SK-N-MC (cell line): ENCODE results near the gene ADCY2.

ENCODE experiments used
- DNase-seq: peaks from one replicate; pipeline ENCODE4 v3.0.0-alpha.2; 2011; ENCODE audit warnings: low read depth, low spot score
- H3K27ac ChIP-seq: fragments of 200-600 bp; sonication (generic); 2 replicates; pipeline ENCODE4 v1.5.1; 2016; ENCODE audit warnings: mixed run types
- H3K36me3 ChIP-seq: fragments of 200-600 bp; sonication (generic); 2 replicates; pipeline ENCODE4 v1.6.1; 2017; ENCODE audit warnings: antibody characterized with exemption, low read length, mixed read lengths; ENCODE audit not compliant: insufficient read depth
- H3K4me3 ChIP-seq: fragments of 200-600 bp; sonication (generic); 2 replicates; pipeline ENCODE4 v1.5.1; 2016
- H3K9ac ChIP-seq: fragments of 200-600 bp; sonication (generic); 2 replicates; pipeline ENCODE4 v1.8.0; 2017; ENCODE audit warnings: mixed run types, mixed read lengths; ENCODE audit not compliant: insufficient read length
- H3K9me3 ChIP-seq: fragments of 200-600 bp; sonication (generic); 2 replicates; pipeline ENCODE4 v1.6.1; 2017; ENCODE audit warnings: low read depth, mild to moderate bottlenecking, antibody characterized with exemption, low read length, moderate library complexity, mixed read lengths
- EZH2 ChIP-seq: fragments of 200-600 bp; sonication (generic); IDR thresholded peaks from one replicate; pipeline ENCODE4 v1.6.1; 2017; ENCODE audit warnings: antibody characterized with exemption
- FOXP2 ChIP-seq: optimal IDR thresholded peaks from 2 replicates; pipeline ENCODE3; 2011; ENCODE audit warnings: mild to moderate bottlenecking, moderate library complexity; ENCODE audit not compliant: insufficient read depth; ENCODE audit errors: extremely low read length, control extremely low read depth
- POLR2AphosphoS5 ChIP-seq: IDR thresholded peaks from 2 replicates; pipeline ENCODE4 v1.6.1; 2012; ENCODE audit warnings: mild to moderate bottlenecking, low read depth, low read length, borderline replicate concordance

Gene ADCY2

DNA sequence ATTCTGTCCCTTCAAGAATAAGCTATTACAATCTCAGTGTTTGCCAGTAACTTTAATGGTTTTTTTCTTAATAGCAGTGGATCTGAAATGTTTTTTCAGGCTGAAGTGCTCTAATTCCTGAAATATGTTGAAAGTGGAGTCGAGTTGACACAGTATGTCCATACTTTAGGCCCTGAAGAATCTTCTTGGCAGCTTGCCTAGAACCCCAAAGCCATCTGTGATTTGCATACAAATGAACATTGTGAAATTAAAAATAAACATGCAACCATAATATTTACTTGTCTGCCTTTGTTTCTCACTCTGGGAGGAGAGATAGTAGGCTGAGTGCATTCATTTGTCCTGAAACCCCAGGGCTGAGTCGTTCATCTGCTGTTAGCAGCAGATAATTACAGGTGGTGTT lies 152.7 kb downstream of the ADCY2 start:
- Histone ChIP-seq H3K36me3 (no peaks in the 10 kb centered on the region), H3K9me3 (no peaks in the 10 kb centered on the region), H3K4me3 (no peak overlapping the region), H3K27ac (no peak overlapping the region), H3K9ac (no peak overlapping the region)
- TF ChIP-seq POLR2AphosphoS5 (no peak), FOXP2 (no peak), EZH2 (no peak)
- no peak for DNase-seq

DNA sequence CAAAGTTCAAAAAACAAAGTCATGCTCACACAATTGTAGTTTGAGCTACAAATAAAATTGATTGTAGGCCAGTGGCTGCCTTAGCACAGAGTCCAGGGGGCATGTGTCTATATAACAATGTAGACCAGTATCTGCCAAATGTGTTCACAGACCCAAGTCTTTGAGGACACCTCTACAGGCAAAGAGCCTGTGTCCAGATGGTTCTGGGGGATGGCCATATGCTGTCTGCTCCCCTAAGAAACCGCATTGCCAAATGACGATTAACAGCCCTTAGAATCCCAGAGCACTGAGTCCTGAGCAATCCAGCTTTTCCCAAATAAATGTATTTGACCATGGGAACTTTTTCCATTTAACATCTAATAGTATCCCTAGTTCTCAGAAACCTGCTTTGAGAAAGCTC lies 169.6 kb downstream of the ADCY2 start:
- no peak for DNase-seq
- no peak overlapping the region for H3K27ac ChIP-seq
- no peaks in the 10 kb centered on the region for H3K36me3 ChIP-seq
- H3K9me3 ChIP-seq: no peaks in the 10 kb centered on the region
- no peak for TF ChIP-seq EZH2
- no peak for TF ChIP-seq POLR2AphosphoS5
- TF ChIP-seq FOXP2: no peak
- no peak overlapping the region for H3K4me3 ChIP-seq
- no peak overlapping the region for H3K9ac ChIP-seq

DNA sequence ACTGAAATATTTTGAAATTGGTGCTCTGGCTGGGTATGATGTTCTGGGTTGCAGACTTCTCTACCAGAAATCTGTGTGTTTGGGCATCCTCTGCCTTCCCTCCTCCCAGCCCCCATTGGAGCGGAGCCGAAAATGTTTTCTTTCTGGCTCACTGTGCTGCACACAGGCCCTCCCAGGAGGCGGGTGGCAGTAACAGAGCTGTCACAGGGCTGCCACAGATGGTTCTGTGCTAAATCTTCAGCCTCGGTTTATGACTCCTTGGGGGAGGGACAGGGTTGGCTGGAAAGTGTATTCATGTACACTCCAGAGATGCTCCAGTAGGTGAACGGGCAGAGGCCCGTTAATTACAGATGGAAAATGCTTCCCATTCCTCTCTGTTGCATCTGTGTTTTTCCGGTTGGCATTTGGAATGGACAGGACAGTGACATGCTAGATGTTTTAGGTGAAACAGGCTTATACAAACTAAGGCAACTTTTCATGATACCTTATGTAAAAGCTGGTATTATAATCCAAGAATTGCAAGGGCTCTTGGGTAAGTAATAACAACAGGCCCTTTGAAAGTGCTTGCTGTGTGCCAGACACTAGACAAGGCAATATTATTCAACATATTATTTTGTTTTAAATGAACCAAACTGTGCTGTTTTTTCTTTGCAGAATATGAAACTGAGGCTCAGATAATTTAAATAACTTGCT lies 180.2 kb downstream of the ADCY2 start:
- no peak overlapping the region for H3K4me3 ChIP-seq
- no peak for TF ChIP-seq EZH2
- no peak for TF ChIP-seq FOXP2
- TF ChIP-seq POLR2AphosphoS5: no peak
- H3K9ac ChIP-seq: no peak overlapping the region
- no peak overlapping the region for H3K27ac ChIP-seq
- H3K9me3 ChIP-seq: no peaks in the 10 kb centered on the region
- no peak for DNase-seq
- H3K36me3 ChIP-seq: no peaks in the 10 kb centered on the region

DNA sequence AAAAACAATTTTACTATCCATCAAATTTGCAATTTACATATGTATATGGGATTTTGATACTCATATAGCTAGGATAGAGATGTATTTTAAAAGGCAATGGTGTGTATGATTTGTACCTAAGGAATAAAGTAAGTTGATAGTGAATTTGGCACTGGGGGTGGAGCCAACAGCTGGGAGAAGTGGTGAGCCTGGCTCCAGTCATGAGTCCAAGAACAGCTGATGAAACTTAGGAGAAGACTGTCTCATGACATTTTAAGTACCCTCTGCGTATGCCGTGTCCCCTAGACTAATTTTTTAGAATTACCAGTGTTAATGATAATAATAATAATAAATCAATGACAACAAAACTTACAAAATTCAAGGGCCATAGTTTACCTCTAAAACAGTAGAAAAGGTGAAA lies 181.4 kb downstream of the ADCY2 start:
- Histone ChIP-seq H3K27ac (no peak overlapping the region), H3K9me3 (no peaks in the 10 kb centered on the region), H3K4me3 (no peak overlapping the region), H3K36me3 (no peaks in the 10 kb centered on the region), H3K9ac (no peak overlapping the region)
- DNase-seq: no peak
- TF ChIP-seq POLR2AphosphoS5 (no peak), FOXP2 (no peak), EZH2 (no peak)

GRCh38 chr5:7578071-7578470 lies 182.1 kb downstream of the ADCY2 start:
- no peak overlapping the region for H3K4me3 ChIP-seq

GRCh38 chr5:7584749-7585148 lies 188.8 kb downstream of the ADCY2 start:
- TF ChIP-seq EZH2 (no peak), FOXP2 (no peak), POLR2AphosphoS5 (no peak)
- Histone ChIP-seq H3K9me3 (no peaks in the 10 kb centered on the region), H3K4me3 (no peak overlapping the region)

More at GRCh38 chr5:7578071-7578470, 182.1 kb downstream of the ADCY2 start:
- Histone ChIP-seq H3K36me3 (no peaks in the 10 kb centered on the region), H3K27ac (no peak overlapping the region), H3K9me3 (no peaks in the 10 kb centered on the region), H3K9ac (no peak overlapping the region)
- no peak for TF ChIP-seq EZH2
- DNase-seq: no peak

GRCh38 chr5:7585807-7586206 lies 189.9 kb downstream of the ADCY2 start:
- Histone ChIP-seq H3K27ac (no peak overlapping the region), H3K4me3 (no peak overlapping the region), H3K9me3 (no peaks in the 10 kb centered on the region), H3K36me3 (no peaks in the 10 kb centered on the region), H3K9ac (no peak overlapping the region)
- DNase-seq: no peak
- TF ChIP-seq EZH2: no peak
- no peak for TF ChIP-seq POLR2AphosphoS5
- TF ChIP-seq FOXP2: no peak

More at GRCh38 chr5:7584749-7585148, 188.8 kb downstream of the ADCY2 start:
- no peak for DNase-seq
- H3K27ac ChIP-seq: no peak overlapping the region
- H3K9ac ChIP-seq: no peak overlapping the region
- H3K36me3 ChIP-seq: no peaks in the 10 kb centered on the region

DNA sequence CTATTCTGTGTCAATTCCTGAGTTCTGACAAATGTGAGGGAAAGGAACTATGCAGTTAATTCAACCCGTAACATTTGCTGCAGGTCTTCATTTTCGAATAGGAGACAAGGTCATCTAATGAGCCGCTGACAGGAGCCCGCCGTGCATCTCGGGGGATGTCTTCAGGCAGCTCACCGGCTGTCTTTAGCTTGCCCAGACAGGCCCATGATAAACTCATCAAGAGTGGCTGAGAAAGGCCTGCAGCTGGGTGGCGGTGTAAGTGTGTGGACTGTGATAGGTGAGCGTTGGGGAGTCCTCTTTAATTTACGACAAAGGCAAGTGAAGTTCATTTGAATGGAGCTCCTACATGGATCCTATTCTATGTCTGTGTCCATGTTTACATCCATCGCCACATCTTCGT lies 190.5 kb downstream of the ADCY2 start:
- no peak for DNase-seq
- no peak overlapping the region for H3K27ac ChIP-seq
- H3K9me3 ChIP-seq: no peaks in the 10 kb centered on the region
- H3K9ac ChIP-seq: no peak overlapping the region
- H3K4me3 ChIP-seq: no peak overlapping the region
- H3K36me3 ChIP-seq: no peaks in the 10 kb centered on the region
- TF ChIP-seq FOXP2: no peak
- no peak for TF ChIP-seq POLR2AphosphoS5
- no peak for TF ChIP-seq EZH2

GRCh38 chr5:7589800-7590199 lies 193.9 kb downstream of the ADCY2 start:
- H3K36me3 ChIP-seq: no peaks in the 10 kb centered on the region
- no peak for DNase-seq
- H3K9ac ChIP-seq: no peak overlapping the region
- TF ChIP-seq POLR2AphosphoS5: no peak
- no peak for TF ChIP-seq EZH2
- TF ChIP-seq FOXP2: no peak
- H3K9me3 ChIP-seq: no peaks in the 10 kb centered on the region
- no peak overlapping the region for H3K4me3 ChIP-seq
- H3K27ac ChIP-seq: no peak overlapping the region
